K562 (cell line): ENCODE measurements around the gene VSIG10L. TPM values are rescaled to one million over a fixed set of nuclear protein-coding genes. Genes with fewer than 3 reads are reported as not detected.
A peak's percentile ranks its signal among the peaks of the same experiment; 100 is the strongest.

Experiments used
- BRF1 ChIP-seq: IDR thresholded peaks from 3 replicates; pipeline ENCODE4 v1.6.1; 2011; ENCODE audit warnings: borderline replicate concordance, mild to moderate bottlenecking; ENCODE audit not compliant: insufficient read length; ENCODE audit errors: extremely low read depth
- CHD2 ChIP-seq: IDR thresholded peaks from 2 replicates; pipeline ENCODE4 v1.6.1; 2011; ENCODE audit warnings: low read depth, low read length
- EHMT2 ChIP-seq: fragments of 450-650 bp; IDR thresholded peaks from 2 replicates; pipeline ENCODE4 v1.6.1; 2018; ENCODE audit warnings: antibody characterized with exemption
- ESRRA ChIP-seq: fragments of 450-650 bp; IDR thresholded peaks from 2 replicates; pipeline ENCODE4 v1.6.1; 2014; ENCODE audit warnings: low read depth, mild to moderate bottlenecking, moderate library complexity, borderline replicate concordance
- ETV1 ChIP-seq: fragments of 450-650 bp; conservative IDR thresholded peaks from 2 replicates; pipeline ENCODE4 v1.6.1; 2016; ENCODE audit warnings: missing genetic modification characterization, control low read depth, low read depth, missing compliant biosample characterization
- KLF6 ChIP-seq: fragments of 250-450 bp; sonication (Bioruptor Pico); IDR thresholded peaks from 2 replicates; pipeline ENCODE4 v1.4.0; 2020; ENCODE audit warnings: mild to moderate bottlenecking, moderate library complexity, borderline replicate concordance
- NFXL1 ChIP-seq: fragments of 450-650 bp; formaldehyde crosslinking; IDR thresholded peaks from 2 replicates; pipeline ENCODE4 v1.4.0; 2021; ENCODE audit warnings: mild to moderate bottlenecking
- POLR2A ChIP-seq: fragments of 450-650 bp; conservative IDR thresholded peaks from 2 replicates; pipeline ENCODE4 v1.6.1; 2016
- PTTG1 ChIP-seq: fragments of 450-650 bp; IDR thresholded peaks from 2 replicates; pipeline ENCODE4 v1.6.1; 2016; ENCODE audit warnings: low read depth, mild to moderate bottlenecking, missing genetic modification characterization, missing compliant biosample characterization
- RFX7 ChIP-seq: fragments of 250-450 bp; sonication (Bioruptor Pico); IDR thresholded peaks from 2 replicates; pipeline ENCODE4 v1.5.1; 2021; ENCODE audit warnings: mild to moderate bottlenecking
- SAP30 ChIP-seq: fragments of 200-600 bp; sonication (generic); IDR thresholded peaks from 2 replicates; pipeline ENCODE4 v1.6.1; 2012; ENCODE audit warnings: borderline replicate concordance, low read depth, mild to moderate bottlenecking, moderate library complexity, low read length, control low read depth, inconsistent platforms; ENCODE audit not compliant: insufficient read depth, poor library complexity, severe bottlenecking
- SIRT6 ChIP-seq: IDR thresholded peaks from one replicate; pipeline ENCODE4 v1.6.1; 2012; ENCODE audit warnings: low read depth, mild to moderate bottlenecking, control low read depth, inconsistent platforms, low read length, moderate library complexity
- SIX5 ChIP-seq, 2 experiments: IDR thresholded peaks; 2 replicates each; pipeline ENCODE4 v1.6.1; 2011; ENCODE audit warnings: low read length in 2 of 2, borderline replicate concordance in 1 of 2, low read depth in 1 of 2, mild to moderate bottlenecking in 1 of 2, moderate library complexity in 1 of 2; ENCODE audit not compliant: insufficient read depth in 1 of 2
- SRF ChIP-seq, 2 experiments: fragments of 250-450, 450-650 bp in 1 of 2; sonication (Bioruptor Pico) in 1 of 2; sonication (generic) in 1 of 2; formaldehyde crosslinking; IDR thresholded peaks; 2 replicates each; pipeline versions ENCODE4 v1.5.0 to v1.5.1; 2020 to 2022; ENCODE audit warnings: mild to moderate bottlenecking in 1 of 2, missing genetic modification reagents in 1 of 2
- ZBTB1 ChIP-seq: sonication (generic); formaldehyde crosslinking; IDR thresholded peaks from 2 replicates; pipeline ENCODE4 v1.8.1; 2023; ENCODE audit warnings: missing genetic modification reagents, low read depth, mild to moderate bottlenecking, borderline replicate concordance
- ZFX ChIP-seq: sonication (generic); formaldehyde crosslinking; IDR thresholded peaks from 2 replicates; pipeline ENCODE4 v1.8.0; 2022; ENCODE audit warnings: mild to moderate bottlenecking, missing genetic modification reagents, moderate library complexity
- ZNF143 ChIP-seq: sonication (generic); formaldehyde crosslinking; IDR thresholded peaks from 2 replicates; pipeline ENCODE4 v1.9.0; 2022; ENCODE audit warnings: mild to moderate bottlenecking, missing genetic modification reagents
- ZNF586 ChIP-seq: fragments of 450-650 bp; formaldehyde crosslinking; conservative IDR thresholded peaks from 2 replicates; pipeline ENCODE4 v1.4.0; 2020; ENCODE audit warnings: mild to moderate bottlenecking, moderate library complexity
- ZNF696 ChIP-seq: fragments of 250-450 bp; sonication (Bioruptor Pico); conservative IDR thresholded peaks from 2 replicates; pipeline ENCODE4 v1.4.0; 2020; ENCODE audit warnings: mild to moderate bottlenecking, moderate library complexity
- ZNF785 ChIP-seq: fragments of 250-450 bp; sonication (Bioruptor Pico); IDR thresholded peaks from 2 replicates; pipeline ENCODE4 v1.4.0; 2020; ENCODE audit warnings: mild to moderate bottlenecking
- ZSCAN29 ChIP-seq: fragments of 450-650 bp; IDR thresholded peaks from 2 replicates; pipeline ENCODE4 v1.6.1; 2017
- polyA plus RNA-seq, 8 experiments: library from polyadenylated mRNA; depleted of rRNA in 4 of 8; stranded (reverse) in 5 of 8; unstranded in 3 of 8; fragments of >200 nt; fragmentation: Nextera tagmentation in 2 of 8; fragmentation: Illumina TruSeq in 1 of 8; extraction: Ambion mirVana in 2 of 8; extraction: Trizol in 1 of 8; gene quantifications; 2 replicates each; pipeline versions ENCODE4 v1.2.1 to v1.2.3, GENCODE V29; 2011 to 2014; ENCODE audit warnings: inconsistent platforms in 1 of 8, missing spikeins in 1 of 8
- total RNA-seq, 7 experiments: library from RNA; depleted of rRNA in 6 of 7; stranded (reverse); fragments of >200 nt in 6 of 7; fragmentation: Illumina TruSeq in 2 of 7; extraction: Trizol in 2 of 7; gene quantifications; 2 replicates each; pipeline versions ENCODE4 v1.2.1 to v1.2.3, GENCODE V29; 2011 to 2021; ENCODE audit warnings: low replicate concordance in 1 of 7
- TF ChIP-seq, protein P1 (sequence below): fragments of 250-450 bp; sonication (Bioruptor Pico); IDR thresholded peaks from 2 replicates; pipeline ENCODE4 v1.8.0; 2022; ENCODE audit warnings: moderate library complexity, mild to moderate bottlenecking, inconsistent platforms
- TF ChIP-seq, protein P2 (sequence below), 3 experiments: fragments of 200-800 bp in 1 of 3; fragments of 250-450 bp in 1 of 3; fragments of 450-650 bp in 1 of 3; sonication (Bioruptor Pico) in 1 of 3; sonication (Bioruptor generic) in 1 of 3; formaldehyde crosslinking in 1 of 3; IDR thresholded peaks; 2 replicates each; pipeline versions ENCODE4 v1.6.1 to v1.8.0; 2016 to 2022; ENCODE audit warnings: mild to moderate bottlenecking in 2 of 3, missing genetic modification characterization in 2 of 3, missing compliant biosample characterization in 1 of 3, moderate library complexity in 1 of 3

Gene VSIG10L
- total and polyA plus RNA-seq, 9 of the 15 experiments (the other 6 are each of a cell fraction or from before 2014, with no cell fraction given): 1.1 to 7.6 (median 2.2) TPM

- TF ChIP-seq ETV1: peak; percentile 52
- TF ChIP-seq BRF1: no peak
- TF ChIP-seq ZNF143 (CRISPR knock-in tag): peak; percentile 40; the same call in 1 of the 2 replicates
- TF ChIP-seq CHD2: no peak
- TF ChIP-seq, protein P1, sequence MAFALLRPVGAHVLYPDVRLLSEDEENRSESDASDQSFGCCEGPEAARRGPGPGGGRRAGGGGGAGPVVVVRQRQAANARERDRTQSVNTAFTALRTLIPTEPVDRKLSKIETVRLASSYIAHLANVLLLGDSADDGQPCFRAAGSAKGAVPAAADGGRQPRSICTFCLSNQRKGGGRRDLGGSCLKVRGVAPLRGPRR: no peak
- TF ChIP-seq SIRT6: no peak
- TF ChIP-seq SRF (CRISPR knock-in tag; IDR thresholded peaks at IDR 0.05): peak in 1 of 2 experiments; percentile 68; a peak in 1 of 4 replicates
- TF ChIP-seq, protein P2, sequence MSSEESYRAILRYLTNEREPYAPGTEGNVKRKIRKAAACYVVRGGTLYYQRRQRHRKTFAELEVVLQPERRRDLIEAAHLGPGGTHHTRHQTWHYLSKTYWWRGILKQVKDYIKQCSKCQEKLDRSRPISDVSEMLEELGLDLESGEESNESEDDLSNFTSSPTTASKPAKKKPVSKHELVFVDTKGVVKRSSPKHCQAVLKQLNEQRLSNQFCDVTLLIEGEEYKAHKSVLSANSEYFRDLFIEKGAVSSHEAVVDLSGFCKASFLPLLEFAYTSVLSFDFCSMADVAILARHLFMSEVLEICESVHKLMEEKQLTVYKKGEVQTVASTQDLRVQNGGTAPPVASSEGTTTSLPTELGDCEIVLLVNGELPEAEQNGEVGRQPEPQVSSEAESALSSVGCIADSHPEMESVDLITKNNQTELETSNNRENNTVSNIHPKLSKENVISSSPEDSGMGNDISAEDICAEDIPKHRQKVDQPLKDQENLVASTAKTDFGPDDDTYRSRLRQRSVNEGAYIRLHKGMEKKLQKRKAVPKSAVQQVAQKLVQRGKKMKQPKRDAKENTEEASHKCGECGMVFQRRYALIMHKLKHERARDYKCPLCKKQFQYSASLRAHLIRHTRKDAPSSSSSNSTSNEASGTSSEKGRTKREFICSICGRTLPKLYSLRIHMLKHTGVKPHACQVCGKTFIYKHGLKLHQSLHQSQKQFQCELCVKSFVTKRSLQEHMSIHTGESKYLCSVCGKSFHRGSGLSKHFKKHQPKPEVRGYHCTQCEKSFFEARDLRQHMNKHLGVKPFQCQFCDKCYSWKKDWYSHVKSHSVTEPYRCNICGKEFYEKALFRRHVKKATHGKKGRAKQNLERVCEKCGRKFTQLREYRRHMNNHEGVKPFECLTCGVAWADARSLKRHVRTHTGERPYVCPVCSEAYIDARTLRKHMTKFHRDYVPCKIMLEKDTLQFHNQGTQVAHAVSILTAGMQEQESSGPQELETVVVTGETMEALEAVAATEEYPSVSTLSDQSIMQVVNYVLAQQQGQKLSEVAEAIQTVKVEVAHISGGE (CRISPR knock-in tag; IDR thresholded peaks at IDR 0.05): peak in 1 of 3 experiments; percentile 45; a peak in 1 of 6 replicates
- TF ChIP-seq POLR2A: peak; percentile 54
- peak; percentile 66 for TF ChIP-seq ZFX (CRISPR knock-in tag)
- no peak for TF ChIP-seq ZNF785
- TF ChIP-seq NFXL1 (CRISPR knock-in tag): no peak
- TF ChIP-seq EHMT2: no peak
- peak; percentile 5 for TF ChIP-seq SAP30
- 0 out of 2 replicates have a peak, but pooled peaks have one; percentile 19 for TF ChIP-seq KLF6
- TF ChIP-seq ZNF586 (CRISPR knock-in tag): no peak
- no peak for TF ChIP-seq SIX5 (IDR thresholded peaks at IDR 0.05; ENCODE audit: borderline replicate concordance in 1 of 2, insufficient read depth in 1 of 2, low read depth in 1 of 2, low read length in 2 of 2)
- no peak for TF ChIP-seq RFX7 (CRISPR knock-in tag)
- TF ChIP-seq ZBTB1 (CRISPR knock-in tag): peak; percentile 84
- peak; percentile 12; the same call in 1 of the 2 replicates for TF ChIP-seq ZSCAN29
- peak; percentile 87; the same call in 1 of the 2 replicates for TF ChIP-seq ESRRA
- TF ChIP-seq ZNF696 (CRISPR knock-in tag): no peak
- TF ChIP-seq PTTG1 (tag): no peak
These were observed 2.0 kb downstream of the VSIG10L start (continued) for GRCh38 chr19:51339687-51340656.
